Gastrocnemius medialis (tissue), 4 donors: ENCODE data around the gene OVOL3. TPM values are rescaled to one million over a fixed set of nuclear protein-coding genes. Genes with fewer than 3 reads are reported as not detected.

Source experiments
- ATAC-seq, 2 donors: fragments of 150-250 bp; one replicate each; pipeline ENCODE4 v1.9.1; 2016
- DNase-seq, 2 donors: peaks; one replicate each; pipeline ENCODE4 v3.0.0-alpha.2; 2019
- H3K27ac ChIP-seq, 4 donors: fragments of 200-600 bp; sonication (generic); 1 replicate in 1 of 4; 2 replicates in 3 of 4; pipeline ENCODE4 v1.5.1; 2016 to 2018; ENCODE audit warnings: mild to moderate bottlenecking in 2 of 4, moderate library complexity in 1 of 4
- H3K27me3 ChIP-seq, 3 donors: fragments of 200-600 bp; sonication (generic) in 2 of 3; 1 replicate in 1 of 3; 2 replicates in 2 of 3; pipeline versions ENCODE4 v1.5.1 to v1.6.0; 2016 to 2019; ENCODE audit warnings: mild to moderate bottlenecking in 1 of 3, moderate library complexity in 1 of 3
- H3K36me3 ChIP-seq, 2 donors: fragments of 200-600 bp; sonication (generic) in 1 of 2; one replicate each; pipeline ENCODE4 v1.5.1; 2017 to 2018
- H3K4me1 ChIP-seq, 2 donors: fragments of 200-600 bp; sonication (generic) in 1 of 2; one replicate each; pipeline ENCODE4 v1.5.1; 2016 to 2017; ENCODE audit warnings: mild to moderate bottlenecking in 2 of 2
- H3K4me3 ChIP-seq, 4 donors: fragments of 200-600 bp; sonication (generic) in 3 of 4; 1 replicate in 1 of 4; 2 replicates in 3 of 4; pipeline ENCODE4 v1.5.1; 2016 to 2019; ENCODE audit warnings: mild to moderate bottlenecking in 2 of 4
- H3K9me3 ChIP-seq, 3 donors: fragments of 200-600 bp; sonication (generic) in 2 of 3; 1 replicate in 1 of 3; 2 replicates in 2 of 3; pipeline ENCODE4 v1.5.1; 2016 to 2019
- CTCF ChIP-seq, 5 experiments: fragments of 450-650 bp in 3 of 5; fragments of 200-600 bp in 2 of 5; sonication (generic) in 2 of 5; IDR thresholded peaks in 4 of 5; conservative IDR thresholded peaks in 1 of 5; 1 replicate in 4 of 5; 2 replicates in 1 of 5; pipeline ENCODE4 v1.5.1; 2016 to 2019; ENCODE audit warnings: antibody characterized with exemption in 5 of 5, mild to moderate bottlenecking in 3 of 5, moderate library complexity in 3 of 5
- POLR2A ChIP-seq, 2 donors: fragments of 450-650 bp; IDR thresholded peaks; one replicate each; pipeline ENCODE4 v1.6.1; 2017; ENCODE audit warnings: antibody characterized with exemption in 2 of 2, mild to moderate bottlenecking in 2 of 2, moderate library complexity in 2 of 2
- in situ Hi-C, 4 donors: fragments of 200-750 bp; cut with MboI; loops; one replicate each; pipeline versions ENCODE4 v1.15.0 to v1.8.0; 2017; ENCODE audit warnings: low sequenced_read_pairs in 4 of 4
- intact Hi-C: fragments of 100-400 bp; cut with DNase I; formaldehyde crosslinking; loops from one replicate; pipeline ENCODE4 v1.15.1; 2023; ENCODE audit warnings: low total_unique reads
- total RNA-seq, 4 donors: library from RNA; depleted of rRNA; stranded (reverse); fragments of >200 nt; gene quantifications; one replicate each; pipeline versions ENCODE4 v1.1.0 to v1.2.3, GENCODE V29; 2016

The OVOL3 gene
- total RNA-seq, 4 donors from 2014 or later = not detected

DNA sequence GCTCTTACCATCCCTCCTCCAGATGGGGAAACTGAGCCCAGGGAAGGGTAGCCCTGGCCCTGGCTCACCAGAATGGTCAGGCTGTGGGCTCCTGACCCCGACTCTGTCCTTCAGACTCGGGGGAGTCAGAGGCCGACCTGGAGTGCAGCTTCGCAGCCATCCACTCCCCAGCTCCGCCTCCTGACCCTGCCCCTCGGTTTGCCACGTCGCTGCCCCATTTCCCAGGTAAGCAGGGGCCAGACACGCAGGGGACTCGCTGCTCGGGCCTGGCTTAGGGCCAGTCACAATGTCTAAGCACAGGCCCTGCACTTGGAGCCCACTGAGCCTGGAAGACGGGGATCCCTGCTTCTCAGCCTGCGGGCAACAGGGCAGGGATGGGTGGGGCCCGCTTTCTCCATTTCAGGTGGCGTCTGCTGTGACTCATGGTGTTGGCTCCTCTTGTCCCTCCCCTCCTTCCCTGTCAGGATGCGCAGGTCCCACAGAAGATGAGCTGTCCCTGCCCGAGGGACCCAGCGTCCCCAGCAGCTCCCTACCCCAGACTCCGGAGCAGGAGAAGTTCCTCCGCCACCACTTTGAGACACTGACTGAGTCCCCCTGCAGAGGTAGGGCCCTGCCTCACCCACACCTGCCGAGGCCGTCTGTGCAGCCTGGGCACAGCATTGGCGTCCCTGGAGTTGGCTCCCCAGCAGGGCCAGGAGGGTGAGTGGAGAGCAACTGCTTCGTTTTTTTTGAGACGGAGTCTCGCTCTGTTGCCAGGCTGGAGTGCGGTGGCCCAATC lies 9.2 kb upstream of the OVOL3 start:
- intact Hi-C loops = loop anchor here (5.0 kb wide), 1 partner anchor 39 kb away; no protein-coding TSS in a partner anchor
- Histone ChIP-seq H3K27me3 (no peaks in the 10 kb centered on the region), H3K27ac (peak overlapping the region; percentile 44 to 86 (median 78)), H3K36me3 (no peaks in the 10 kb centered on the region), H3K9me3 (no peaks in the 10 kb centered on the region), H3K4me1 (peaks cover 27 to 41% of the 10 kb centered on the region in 2 donors), H3K4me3 (no peak overlapping the region)
- in situ Hi-C loops = no loop called here
- ATAC-seq (peak; percentile 30 to 43), DNase-seq (peak in 1 of 2 donors; percentile 49)
- no peak for TF ChIP-seq CTCF (IDR thresholded peaks at IDR 0.05 in 4 of 5, conservative IDR thresholded peaks at IDR 0.05 in 1 of 5)
- TF ChIP-seq POLR2A (IDR thresholded peaks at IDR 0.05) = no peak

DNA sequence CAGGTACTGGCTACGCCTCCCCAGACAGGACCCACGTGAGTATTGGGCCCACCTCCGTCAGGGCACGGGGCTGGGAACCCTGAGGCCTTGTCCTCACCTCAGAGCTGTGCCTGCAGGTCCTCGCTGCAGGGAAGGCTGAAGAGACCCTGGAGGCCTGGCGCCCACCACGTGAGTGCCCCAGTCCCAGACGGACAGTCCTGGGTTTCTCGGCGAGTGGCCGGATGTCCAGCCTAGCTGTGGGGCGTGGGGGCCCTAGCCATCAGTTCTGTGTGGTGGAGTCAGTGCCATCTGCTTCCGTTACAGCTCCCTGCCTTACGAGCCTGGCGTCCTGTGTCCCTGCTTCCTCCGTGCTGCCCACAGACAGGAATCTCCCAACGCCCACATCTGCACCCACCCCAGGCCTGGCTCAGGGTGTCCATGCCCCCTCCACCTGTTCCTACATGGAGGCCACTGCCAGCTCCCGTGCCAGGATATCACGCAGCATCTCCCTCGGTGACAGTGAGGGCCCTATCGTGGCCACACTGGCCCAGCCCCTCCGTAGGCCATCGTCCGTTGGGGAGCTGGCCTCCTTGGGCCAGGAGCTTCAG lies 7.8 kb upstream of the OVOL3 start:
- Histone ChIP-seq H3K27me3 (no peaks in the 10 kb centered on the region), H3K9me3 (no peaks in the 10 kb centered on the region), H3K36me3 (no peaks in the 10 kb centered on the region), H3K4me1 (peaks cover 27 to 41% of the 10 kb centered on the region in 2 donors), H3K27ac (peak overlapping the region in 2 of 4 donors; percentile 38 to 76), H3K4me3 (no peak overlapping the region)
- in situ Hi-C loops (no loop called here), intact Hi-C loops (loop anchor here (5.0 kb wide), 1 partner anchor 41 kb away; no protein-coding TSS in a partner anchor)
- ATAC-seq (no peak), DNase-seq (no peak)
- TF ChIP-seq POLR2A (IDR thresholded peaks at IDR 0.05) (no peak), CTCF (IDR thresholded peaks at IDR 0.05 in 4 of 5, conservative IDR thresholded peaks at IDR 0.05 in 1 of 5) (no peak)

DNA sequence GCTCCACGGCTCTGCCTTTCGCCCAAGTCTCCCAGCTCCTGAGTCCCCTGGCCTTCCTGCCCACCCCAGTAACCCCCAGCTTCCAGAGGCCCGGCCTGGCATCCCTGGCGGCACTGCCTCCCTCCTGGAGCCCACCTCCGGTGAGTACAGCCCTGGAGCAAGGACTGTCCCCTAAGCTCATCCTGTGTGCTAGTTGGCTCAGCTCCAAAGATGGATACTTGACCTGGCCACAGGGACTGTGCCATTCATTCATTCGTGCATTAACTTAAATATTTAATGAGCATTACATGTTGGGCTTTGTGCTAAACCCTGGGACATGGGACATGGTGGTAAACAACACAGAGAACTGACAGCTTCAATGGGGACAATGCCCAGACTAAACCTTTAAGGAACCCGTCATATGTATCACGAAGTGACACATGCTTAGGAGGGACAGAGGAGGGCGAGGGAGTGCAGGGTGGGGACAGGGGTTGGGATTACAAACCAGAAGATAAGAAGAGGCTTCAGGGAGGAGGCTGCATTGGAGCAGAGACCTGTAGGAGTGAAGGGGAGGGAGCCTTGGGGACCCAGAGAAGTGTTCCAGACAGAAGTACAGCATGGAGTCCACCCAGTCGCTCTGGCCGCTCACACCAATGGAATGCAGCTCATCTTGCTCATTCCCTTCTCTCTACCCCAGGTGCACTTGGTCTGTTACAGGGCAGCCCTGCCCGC lies 6.9 kb upstream of the OVOL3 start:
- intact Hi-C loops (loop anchor here (5.0 kb wide), 1 partner anchor 42 kb away; no protein-coding TSS in a partner anchor), in situ Hi-C loops (no loop called here)
- H3K4me1 ChIP-seq = peaks cover 27 to 41% of the 10 kb centered on the region in 2 donors
- ATAC-seq = no peak
- H3K27ac ChIP-seq = peak overlapping the region in 2 of 4 donors; percentile 38 to 42
- no peak overlapping the region for H3K4me3 ChIP-seq
- no peaks in the 10 kb centered on the region for H3K27me3 ChIP-seq
- no peak for DNase-seq
- no peaks in the 10 kb centered on the region for H3K9me3 ChIP-seq
- TF ChIP-seq POLR2A (IDR thresholded peaks at IDR 0.05) = no peak
- no peak for TF ChIP-seq CTCF (IDR thresholded peaks at IDR 0.05 in 4 of 5, conservative IDR thresholded peaks at IDR 0.05 in 1 of 5)
- H3K36me3 ChIP-seq = no peaks in the 10 kb centered on the region

DNA sequence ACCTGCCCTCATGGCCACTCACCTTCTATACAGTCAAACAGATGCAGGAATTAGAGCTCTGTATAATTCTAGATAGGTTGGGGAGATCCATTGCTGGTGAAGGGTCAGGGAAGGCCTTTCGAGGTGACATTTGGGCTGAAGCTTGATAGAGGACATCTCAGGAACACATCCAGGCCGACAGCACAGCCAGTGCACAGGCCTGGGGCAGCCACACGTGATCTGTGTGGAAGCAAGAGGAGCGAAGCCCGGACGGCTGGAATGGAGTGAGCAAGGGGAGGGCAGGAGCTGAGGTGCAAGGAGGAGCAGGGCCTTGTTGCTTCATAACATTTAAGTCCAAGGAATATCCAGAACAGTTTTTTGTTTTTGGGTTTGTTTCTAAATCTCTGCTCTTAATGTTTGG lies 4.5 kb upstream of the OVOL3 start:
- Histone ChIP-seq H3K27ac (peak overlapping the region in 1 of 4 donors; percentile 59), H3K9me3 (no peaks in the 10 kb centered on the region), H3K4me1 (peaks cover 7 to 23% of the 10 kb centered on the region in 2 donors), H3K27me3 (no peaks in the 10 kb centered on the region), H3K4me3 (no peak overlapping the region), H3K36me3 (peaks cover 0 to 10% of the 10 kb centered on the region in 2 donors)
- no peak for DNase-seq
- in situ Hi-C loops = no loop called here
- no peak for ATAC-seq
- intact Hi-C loops = no loop called here
- no peak for TF ChIP-seq CTCF (IDR thresholded peaks at IDR 0.05 in 4 of 5, conservative IDR thresholded peaks at IDR 0.05 in 1 of 5)
- TF ChIP-seq POLR2A (IDR thresholded peaks at IDR 0.05) = no peak
